Psoas muscle (tissue), 8 donors: ENCODE measurements around the gene MACC1. TPM values are rescaled to one million over a fixed set of nuclear protein-coding genes. Genes with fewer than 3 reads are reported as not detected.

Source experiments
- ATAC-seq, 4 donors: fragments of 200-7000 bp; cut with Tn5 transposase; one replicate each; pipeline ENCODE4 v1.9.1; 2020; ENCODE audit warnings: moderate library complexity in 3 of 4, mild to moderate bottlenecking in 2 of 4
- DNase-seq, 2 donors: peaks; one replicate each; pipeline ENCODE4 v3.0.0-alpha.2; 2020
- H3K27ac ChIP-seq: fragments of 200-600 bp; one replicate; pipeline ENCODE4 v1.8.0; 2022
- H3K27me3 ChIP-seq, 3 donors: fragments of 200-600 bp in 1 of 3; one replicate each; pipeline versions ENCODE4 v1.6.1 to v1.8.0; 2013 to 2022; ENCODE audit warnings: low read length in 2 of 3, mild to moderate bottlenecking in 2 of 3, moderate library complexity in 1 of 3; ENCODE audit not compliant: insufficient read depth in 3 of 3
- H3K36me3 ChIP-seq, 2 donors: fragments of 200-600 bp in 1 of 2; one replicate each; pipeline versions ENCODE4 v1.6.1 to v1.8.0; 2013 to 2022; ENCODE audit warnings: low read depth in 1 of 2, mild to moderate bottlenecking in 1 of 2, moderate library complexity in 1 of 2; ENCODE audit not compliant: insufficient read depth in 1 of 2
- H3K4me1 ChIP-seq: fragments of 200-600 bp; one replicate; pipeline ENCODE4 v1.8.0; 2022
- H3K4me3 ChIP-seq: fragments of 200-600 bp; one replicate; pipeline ENCODE4 v1.8.0; 2022; ENCODE audit warnings: mild to moderate bottlenecking
- H3K9me3 ChIP-seq: fragments of 200-600 bp; one replicate; pipeline ENCODE4 v1.8.0; 2022
- WGBS, 3 donors: extraction: QIAGEN DNeasy Blood & Tissue Kit; methylation state at CpG; one replicate each; pipeline versions ENCODE4 v1.1.6 to v1.1.7; 2013; 5-methylcytosine and 5-hydroxymethylcytosine counted together
- intact Hi-C, 2 donors: fragments of 100-400 bp; cut with DNase I; formaldehyde crosslinking; loops; one replicate each; pipeline versions ENCODE4 v1.11.0 to v1.14.2; 2022
- polyA plus RNA-seq, 3 donors: library from polyadenylated mRNA; stranded (reverse); fragments of 200-250 nt; gene quantifications; one replicate each; pipeline ENCODE4 v1.2.3, GENCODE V29; 2013
- total RNA-seq, 4 donors: library from RNA; stranded (reverse); fragmentation: NEBNext Ultra II Directional in 2 of 4; extraction: Animal tissue kit (Norgen Biotek cat#: 25700) in 2 of 4; gene quantifications; one replicate each; pipeline versions ENCODE4 v1.2.1 to v1.2.4, GENCODE V29; 2021 to 2023
- TF ChIP-seq, protein P1 (sequence below): fragments of 200-600 bp; IDR thresholded peaks from one replicate; pipeline ENCODE4 v1.8.0; 2022; ENCODE audit warnings: antibody characterized with exemption
- donor health status: healthy with polysubstance abuse.
- donor health status: DM: no; HTN: no; CAD: no; lungs with moderate emphysema.
- donor health status: Bipolar disorder and iron deficiency.
- donor health status: healthy.
- donor health status: DM: yes; HTN: yes; CAD: no.
- donor health status: DM: no; HTN: no; CAD: no.
- donor health status: DM: no; HTN: no; CAD: no.
- donor health status: DM: yes; HTN: yes; CAD: no.

MACC1 gene
- total and polyA plus RNA-seq, 7 donors = under 0.01 to 0.04 TPM; not detected in 5

DNA sequence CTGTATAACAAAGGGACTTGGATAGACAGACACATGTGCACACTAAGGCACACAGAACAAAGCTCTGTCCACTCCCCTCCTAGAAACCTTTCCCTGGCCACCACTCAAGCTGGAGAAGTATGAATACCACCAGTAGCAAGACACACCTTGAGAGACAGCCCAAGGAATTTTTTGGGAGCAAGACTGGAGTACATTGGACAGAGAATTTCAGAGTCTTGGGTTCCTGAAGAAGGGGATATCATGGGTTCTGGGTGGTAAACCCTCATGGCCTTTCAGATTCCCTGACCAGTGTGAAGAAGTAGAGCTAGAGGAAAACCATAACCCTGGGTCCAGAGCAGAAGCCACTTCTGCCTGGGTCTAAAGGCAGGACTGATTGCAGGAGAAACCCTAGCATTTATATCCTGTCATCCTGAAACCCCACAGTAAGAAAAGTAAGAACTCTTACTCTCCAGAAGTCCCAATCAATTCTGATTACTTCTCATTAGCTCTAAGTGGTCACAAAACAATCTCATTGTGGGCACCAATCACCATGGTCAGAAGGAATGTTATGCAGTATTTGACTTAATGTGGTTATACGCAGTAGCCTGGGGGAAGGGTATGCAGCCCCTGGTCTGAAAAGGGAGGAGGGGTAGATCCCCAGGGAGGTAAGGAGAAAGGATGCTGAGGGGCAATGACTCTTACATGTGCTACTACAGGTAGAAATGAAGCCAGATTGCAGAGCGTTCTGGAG lies 20.4 kb upstream of the MACC1 start:
- ATAC-seq = no peak
- no peaks in the 10 kb centered on the region for H3K4me1 ChIP-seq
- TF ChIP-seq, protein P1, sequence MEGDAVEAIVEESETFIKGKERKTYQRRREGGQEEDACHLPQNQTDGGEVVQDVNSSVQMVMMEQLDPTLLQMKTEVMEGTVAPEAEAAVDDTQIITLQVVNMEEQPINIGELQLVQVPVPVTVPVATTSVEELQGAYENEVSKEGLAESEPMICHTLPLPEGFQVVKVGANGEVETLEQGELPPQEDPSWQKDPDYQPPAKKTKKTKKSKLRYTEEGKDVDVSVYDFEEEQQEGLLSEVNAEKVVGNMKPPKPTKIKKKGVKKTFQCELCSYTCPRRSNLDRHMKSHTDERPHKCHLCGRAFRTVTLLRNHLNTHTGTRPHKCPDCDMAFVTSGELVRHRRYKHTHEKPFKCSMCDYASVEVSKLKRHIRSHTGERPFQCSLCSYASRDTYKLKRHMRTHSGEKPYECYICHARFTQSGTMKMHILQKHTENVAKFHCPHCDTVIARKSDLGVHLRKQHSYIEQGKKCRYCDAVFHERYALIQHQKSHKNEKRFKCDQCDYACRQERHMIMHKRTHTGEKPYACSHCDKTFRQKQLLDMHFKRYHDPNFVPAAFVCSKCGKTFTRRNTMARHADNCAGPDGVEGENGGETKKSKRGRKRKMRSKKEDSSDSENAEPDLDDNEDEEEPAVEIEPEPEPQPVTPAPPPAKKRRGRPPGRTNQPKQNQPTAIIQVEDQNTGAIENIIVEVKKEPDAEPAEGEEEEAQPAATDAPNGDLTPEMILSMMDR = no peak
- no peak overlapping the region for H3K27ac ChIP-seq
- H3K36me3 ChIP-seq = no peaks in the 10 kb centered on the region
- no peaks in the 10 kb centered on the region for H3K27me3 ChIP-seq
- intact Hi-C loops = no loop called here
- H3K9me3 ChIP-seq = no peaks in the 10 kb centered on the region
- no peak for DNase-seq
- no peak overlapping the region for H3K4me3 ChIP-seq
- WGBS, 3 donors = 61 to 76% (median 74%) methylated on average over 2 of the region's 2 CpGs

DNA sequence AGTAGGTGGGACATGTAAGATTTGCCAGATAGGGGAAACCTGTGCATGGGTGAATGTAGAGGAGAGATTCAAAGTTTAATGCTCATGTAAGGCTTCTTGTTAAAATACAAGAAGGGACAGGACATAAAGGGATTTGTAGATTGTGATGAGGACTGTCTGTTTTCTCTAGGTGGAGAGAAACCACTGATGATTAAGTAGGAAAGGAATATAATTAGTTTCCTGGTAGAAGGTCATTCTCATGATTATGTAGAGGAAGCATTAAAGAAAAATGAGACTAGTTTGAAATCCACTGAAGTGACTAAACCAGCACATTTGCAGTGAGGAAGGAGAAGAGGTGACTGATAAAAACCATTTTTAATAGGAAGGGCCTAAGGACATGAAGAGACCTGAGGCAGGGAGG lies 19.6 kb upstream of the MACC1 start:
- H3K36me3 ChIP-seq = no peaks in the 10 kb centered on the region
- no peaks in the 10 kb centered on the region for H3K4me1 ChIP-seq
- H3K4me3 ChIP-seq = no peak overlapping the region
- ATAC-seq = no peak
- TF ChIP-seq, protein P1 = no peak
- H3K27ac ChIP-seq = no peak overlapping the region
- H3K9me3 ChIP-seq = no peaks in the 10 kb centered on the region
- DNase-seq = no peak
- no peaks in the 10 kb centered on the region for H3K27me3 ChIP-seq
- intact Hi-C loops = no loop called here

DNA sequence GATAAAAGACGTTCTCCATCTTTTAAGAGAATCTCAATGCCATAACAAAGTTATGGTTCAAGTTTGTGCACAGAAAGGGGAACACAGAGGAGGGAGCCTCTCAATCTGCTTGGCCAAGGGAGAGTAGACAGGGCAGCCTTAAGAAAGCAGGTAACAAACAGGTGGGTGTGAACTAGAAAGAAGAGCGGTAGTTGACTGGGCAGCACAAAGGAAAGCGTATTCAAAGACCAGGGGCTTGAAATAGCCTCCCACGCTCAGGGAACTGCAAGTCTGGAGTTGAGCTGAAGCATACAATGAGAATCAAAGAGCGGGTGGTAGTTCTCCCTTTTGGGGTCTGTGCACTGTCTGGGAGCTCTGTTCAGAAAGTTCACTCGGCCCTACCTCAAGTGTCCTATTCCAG lies 18.9 kb upstream of the MACC1 start:
- Histone ChIP-seq H3K36me3 (no peaks in the 10 kb centered on the region), H3K4me1 (no peaks in the 10 kb centered on the region), H3K9me3 (no peaks in the 10 kb centered on the region), H3K27ac (no peak overlapping the region), H3K4me3 (no peak overlapping the region), H3K27me3 (no peaks in the 10 kb centered on the region)
- 89 to 93% (median 90%) methylated on average over 6 of the region's 6 CpGs for WGBS, 3 donors
- intact Hi-C loops = no loop called here
- no peak for ATAC-seq
- no peak for DNase-seq
- TF ChIP-seq, protein P1 = no peak

GRCh38 chr7:20235288-20235687 lies 18.1 kb upstream of the MACC1 start:
- H3K4me3 ChIP-seq = no peak overlapping the region
- H3K36me3 ChIP-seq = no peaks in the 10 kb centered on the region
- H3K4me1 ChIP-seq = no peaks in the 10 kb centered on the region
- DNase-seq (no peak), ATAC-seq (no peak)
- H3K27me3 ChIP-seq = no peaks in the 10 kb centered on the region
- no peak overlapping the region for H3K27ac ChIP-seq
- no peaks in the 10 kb centered on the region for H3K9me3 ChIP-seq
- WGBS, 3 donors = 62 to 73% (median 68%) methylated on average over 4 of the region's 4 CpGs
- intact Hi-C loops = no loop called here
- TF ChIP-seq, protein P1 = no peak

DNA sequence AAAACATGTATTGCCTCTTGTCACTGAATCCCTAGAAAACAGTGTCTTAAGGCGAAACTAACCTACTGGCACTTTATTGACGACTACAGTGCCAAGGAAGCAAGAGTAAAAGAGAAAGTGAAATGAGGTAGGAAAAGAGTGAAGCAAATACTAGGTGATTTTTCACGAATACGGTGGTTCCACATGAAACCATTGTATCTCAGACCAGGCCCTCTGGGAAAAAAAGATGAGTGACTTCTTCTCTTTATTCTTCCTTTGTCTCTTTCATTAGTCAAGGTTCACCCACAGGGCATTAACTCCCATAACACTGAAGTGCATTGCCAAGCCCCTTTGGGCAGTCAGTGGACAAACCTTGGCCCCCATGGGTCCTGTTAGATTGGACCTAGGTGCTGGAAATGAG lies 16.2 kb upstream of the MACC1 start:
- Histone ChIP-seq H3K4me1 (no peaks in the 10 kb centered on the region), H3K9me3 (no peaks in the 10 kb centered on the region), H3K27me3 (no peaks in the 10 kb centered on the region), H3K36me3 (no peaks in the 10 kb centered on the region), H3K27ac (no peak overlapping the region), H3K4me3 (no peak overlapping the region)
- WGBS, 3 donors = 87 to 93% (median 89%) methylated on average over 4 of the region's 4 CpGs
- DNase-seq (no peak), ATAC-seq (no peak)
- intact Hi-C loops = no loop called here
- TF ChIP-seq, protein P1 = no peak
